ENCODE data around the gene TNFRSF1A. TPM values are rescaled to one million over a fixed set of nuclear protein-coding genes. Genes with fewer than 3 reads are reported as not detected.

The TNFRSF1A gene
- total RNA-seq, 1 experiment from 2014 or later: 95.1 TPM

DNA sequence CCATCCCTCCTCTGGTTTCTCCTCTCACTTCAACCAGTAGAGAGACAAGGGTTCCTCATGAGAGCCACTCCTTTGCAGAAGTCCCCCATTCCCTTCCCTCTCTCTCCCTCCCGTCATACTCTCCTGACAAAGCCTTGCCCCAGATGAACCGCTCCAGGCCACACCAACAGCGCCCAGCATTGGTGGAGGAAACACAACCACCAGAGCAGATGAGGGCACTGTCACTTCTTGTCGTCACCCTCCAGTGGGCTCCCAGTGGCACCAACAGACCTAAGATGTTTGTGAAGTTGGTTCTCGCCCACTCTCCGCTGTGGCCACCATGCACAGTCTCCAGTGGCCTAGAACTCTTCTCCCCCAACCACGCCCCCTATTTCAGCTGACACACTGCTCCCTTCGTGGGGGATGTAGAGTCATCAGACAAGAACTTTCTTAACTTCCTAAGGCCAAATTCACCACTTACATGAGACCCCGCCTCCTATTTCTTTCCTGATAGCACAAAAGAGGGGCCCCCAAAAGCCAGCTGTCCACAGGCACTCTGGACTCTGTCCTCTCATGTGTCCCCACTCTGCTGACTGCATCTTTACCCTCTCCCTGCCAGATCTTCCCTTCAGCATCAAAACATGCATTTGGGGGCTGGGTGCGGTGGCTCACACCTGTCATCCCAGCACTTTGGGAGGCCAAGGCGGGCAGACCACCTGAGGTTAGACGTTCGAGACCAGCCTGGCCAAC lies 60.6 kb downstream of the TNFRSF1A start:
- no peaks in the 10 kb centered on the region for H3K9me2 ChIP-seq (replicated peaks; ENCODE audit: low read length)
- ATAC-seq (no peak), DNase-seq (no peak)
- intact Hi-C loops (cut with micrococcal nuclease): no loop called here
- no peak overlapping the region for H3K4me2 ChIP-seq (ENCODE audit: low read length)
- H3K9me3 ChIP-seq (ENCODE audit: low read length): no peaks in the 10 kb centered on the region
- H4K20me1 ChIP-seq (ENCODE audit: low read length): no peaks in the 10 kb centered on the region
- H3K79me2 ChIP-seq (ENCODE audit: low read length): no peaks in the 10 kb centered on the region
- no peak overlapping the region for H2AFZ ChIP-seq (ENCODE audit: low read length)
- H3F3A ChIP-seq (ENCODE audit: low read length, unreplicated experiment): peaks cover 3% of the 10 kb centered on the region
- no TSS peak for BruUV-seq (replicated peaks)
- H3K9ac ChIP-seq (ENCODE audit: low read length): peak overlapping the region; percentile 54; the same call in 1 of the 2 replicates
- CTCF ChIA-PET: no interaction called here
- no peak overlapping the region for H3K4me3 ChIP-seq (ENCODE audit: low read length)
- H3K36me3 ChIP-seq (ENCODE audit: low read depth, low read length): no peaks in the 10 kb centered on the region
- peak overlapping the region; percentile 95 for H3K27ac ChIP-seq (ENCODE audit: low read length)
- POLR2A ChIA-PET (ENCODE audit: unreplicated experiment): no interaction called here
- H3K4me1 ChIP-seq (ENCODE audit: insufficient read depth, low read length): peaks cover 64% of the 10 kb centered on the region
- H3K27me3 ChIP-seq (ENCODE audit: low read length): no peaks in the 10 kb centered on the region
- TF ChIP-seq EZH2 (IDR thresholded peaks at IDR 0.05; ENCODE audit: low read length, unreplicated experiment): no peak
- TF ChIP-seq EZH2phosphoT487 (IDR thresholded peaks at IDR 0.05; ENCODE audit: borderline replicate concordance, low read length): no peak
- TF ChIP-seq, protein P1, sequence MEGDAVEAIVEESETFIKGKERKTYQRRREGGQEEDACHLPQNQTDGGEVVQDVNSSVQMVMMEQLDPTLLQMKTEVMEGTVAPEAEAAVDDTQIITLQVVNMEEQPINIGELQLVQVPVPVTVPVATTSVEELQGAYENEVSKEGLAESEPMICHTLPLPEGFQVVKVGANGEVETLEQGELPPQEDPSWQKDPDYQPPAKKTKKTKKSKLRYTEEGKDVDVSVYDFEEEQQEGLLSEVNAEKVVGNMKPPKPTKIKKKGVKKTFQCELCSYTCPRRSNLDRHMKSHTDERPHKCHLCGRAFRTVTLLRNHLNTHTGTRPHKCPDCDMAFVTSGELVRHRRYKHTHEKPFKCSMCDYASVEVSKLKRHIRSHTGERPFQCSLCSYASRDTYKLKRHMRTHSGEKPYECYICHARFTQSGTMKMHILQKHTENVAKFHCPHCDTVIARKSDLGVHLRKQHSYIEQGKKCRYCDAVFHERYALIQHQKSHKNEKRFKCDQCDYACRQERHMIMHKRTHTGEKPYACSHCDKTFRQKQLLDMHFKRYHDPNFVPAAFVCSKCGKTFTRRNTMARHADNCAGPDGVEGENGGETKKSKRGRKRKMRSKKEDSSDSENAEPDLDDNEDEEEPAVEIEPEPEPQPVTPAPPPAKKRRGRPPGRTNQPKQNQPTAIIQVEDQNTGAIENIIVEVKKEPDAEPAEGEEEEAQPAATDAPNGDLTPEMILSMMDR (conservative IDR thresholded peaks at IDR 0.05; ENCODE audit: low read depth, low read length): no peak

- peaks cover 58% of the 10 kb centered on the region for H3K4me1 ChIP-seq (ENCODE audit: insufficient read depth, low read length)
- ChIA-PET CTCF (interaction anchor here (0.7 to 4.4 kb wide), 2 partner anchors 51 to 85 kb away, joined by 3 to 31 read pairs; no protein-coding TSS in a partner anchor), POLR2A (ENCODE audit: unreplicated experiment) (interaction anchor here (1.3 kb wide), 1 partner anchor 51 kb away, joined by 7 read pairs; no protein-coding TSS in a partner anchor)
- intact Hi-C loops (cut with micrococcal nuclease): loop anchor here (1.0 kb wide), 3 partner anchors 51 to 85 kb away; no protein-coding TSS in a partner anchor
- H3K9me2 ChIP-seq (replicated peaks; ENCODE audit: low read length): no peaks in the 10 kb centered on the region
- H3K27me3 ChIP-seq (ENCODE audit: low read length): no peaks in the 10 kb centered on the region
- no peaks in the 10 kb centered on the region for H3K36me3 ChIP-seq (ENCODE audit: low read depth, low read length)
- H3K79me2 ChIP-seq (ENCODE audit: low read length): no peaks in the 10 kb centered on the region
- ATAC-seq (no peak), DNase-seq (no peak)
- H3K4me2 ChIP-seq (ENCODE audit: low read length): peak overlapping the region; percentile 65
- no peak overlapping the region; the same call in 1 of the 2 replicates for H3K4me3 ChIP-seq (ENCODE audit: low read length)
- no TSS peak for BruUV-seq (replicated peaks)
- H2AFZ ChIP-seq (ENCODE audit: low read length): no peak overlapping the region
- H4K20me1 ChIP-seq (ENCODE audit: low read length): no peaks in the 10 kb centered on the region
- peak overlapping the region; percentile 95 for H3K27ac ChIP-seq (ENCODE audit: low read length)
- no peaks in the 10 kb centered on the region for H3F3A ChIP-seq (ENCODE audit: low read length, unreplicated experiment)
- TF ChIP-seq EZH2 (IDR thresholded peaks at IDR 0.05; ENCODE audit: low read length, unreplicated experiment) (no peak), EZH2phosphoT487 (IDR thresholded peaks at IDR 0.05; ENCODE audit: borderline replicate concordance, low read length) (no peak)
- TF ChIP-seq, protein P1 (conservative IDR thresholded peaks at IDR 0.05; ENCODE audit: low read depth, low read length): no peak
- no peaks in the 10 kb centered on the region for H3K9me3 ChIP-seq (ENCODE audit: low read length)
- H3K9ac ChIP-seq (ENCODE audit: low read length): peak overlapping the region; percentile 54
Measured at GRCh38 chr12:6280672-6281071, 61.2 kb downstream of the TNFRSF1A start.
